Bronchial epithelial cell (primary cell): Measurements from ENCODE around the gene SLC23A1. TPM values are rescaled to one million over a fixed set of nuclear protein-coding genes. Genes with fewer than 3 reads are reported as not detected.
"Not testable (repeated sequence)": the region's sequence is repeated elsewhere in the genome, so short reads cannot be mapped to it uniquely, and the experiment has no call there.

Experiments
- DNase-seq: peaks from one replicate; pipeline ENCODE4 v3.0.0-alpha.2; 2010; ENCODE audit warnings: low read depth
- FAIRE-seq: peaks from 2 replicates; lab custom pipeline; 2011; peaks lifted over from hg19 to GRCh38; lab: Jason Lieb, UNC
- H3K27me3 ChIP-seq: 2 replicates; pipeline ENCODE4 v1.5.1; 2011; ENCODE audit warnings: low read length; ENCODE audit not compliant: control insufficient read depth, insufficient read depth
- H3K36me3 ChIP-seq: 2 replicates; pipeline ENCODE4 v1.5.1; 2011; ENCODE audit warnings: low read length; ENCODE audit not compliant: control insufficient read depth, insufficient read depth
- H3K4me3 ChIP-seq: 2 replicates; pipeline ENCODE4 v1.5.1; 2011; ENCODE audit warnings: mild to moderate bottlenecking, low read depth, low read length, control low read depth
- total RNA-seq: library from RNA; depleted of rRNA; stranded (reverse); fragments of >200 nt; gene quantifications from 2 replicates; pipeline ENCODE4 v1.2.1, GENCODE V29; 2014
- TF ChIP-seq, protein P1 (sequence below): IDR thresholded peaks from 2 replicates; pipeline ENCODE4 v1.5.1; 2011; ENCODE audit warnings: mild to moderate bottlenecking, moderate library complexity, low read length, control low read depth, inconsistent platforms; ENCODE audit not compliant: insufficient read depth, severe bottlenecking

SLC23A1 gene
- total RNA-seq, 1 donor from 2014 or later, result not detected

DNA sequence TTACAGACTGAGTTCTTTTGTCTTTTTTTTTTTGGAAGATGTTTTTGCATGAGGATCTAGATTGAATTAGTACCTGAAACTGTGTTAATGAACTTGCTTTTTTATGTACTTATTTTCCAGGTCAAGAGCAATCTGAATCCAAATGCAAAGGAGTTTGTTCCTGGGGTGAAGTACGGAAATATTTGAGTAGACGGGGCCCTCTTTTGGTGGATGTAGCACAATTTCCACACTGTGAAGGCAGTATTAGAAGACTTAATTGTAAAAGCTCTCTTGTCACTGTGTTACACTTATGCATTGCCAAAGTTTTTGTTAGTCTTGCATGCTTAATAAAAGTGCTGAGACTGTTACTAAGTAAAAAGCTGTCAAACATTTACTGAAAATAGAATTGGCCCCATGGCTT is 14.5 kb downstream of the SLC23A1 start:
- FAIRE-seq, result no peak
- no peak overlapping the region for H3K4me3 ChIP-seq
- H3K27me3 ChIP-seq, result no peaks in the 10 kb centered on the region
- peaks cover 11% of the 10 kb centered on the region for H3K36me3 ChIP-seq
- DNase-seq, result no peak
- TF ChIP-seq, protein P1, sequence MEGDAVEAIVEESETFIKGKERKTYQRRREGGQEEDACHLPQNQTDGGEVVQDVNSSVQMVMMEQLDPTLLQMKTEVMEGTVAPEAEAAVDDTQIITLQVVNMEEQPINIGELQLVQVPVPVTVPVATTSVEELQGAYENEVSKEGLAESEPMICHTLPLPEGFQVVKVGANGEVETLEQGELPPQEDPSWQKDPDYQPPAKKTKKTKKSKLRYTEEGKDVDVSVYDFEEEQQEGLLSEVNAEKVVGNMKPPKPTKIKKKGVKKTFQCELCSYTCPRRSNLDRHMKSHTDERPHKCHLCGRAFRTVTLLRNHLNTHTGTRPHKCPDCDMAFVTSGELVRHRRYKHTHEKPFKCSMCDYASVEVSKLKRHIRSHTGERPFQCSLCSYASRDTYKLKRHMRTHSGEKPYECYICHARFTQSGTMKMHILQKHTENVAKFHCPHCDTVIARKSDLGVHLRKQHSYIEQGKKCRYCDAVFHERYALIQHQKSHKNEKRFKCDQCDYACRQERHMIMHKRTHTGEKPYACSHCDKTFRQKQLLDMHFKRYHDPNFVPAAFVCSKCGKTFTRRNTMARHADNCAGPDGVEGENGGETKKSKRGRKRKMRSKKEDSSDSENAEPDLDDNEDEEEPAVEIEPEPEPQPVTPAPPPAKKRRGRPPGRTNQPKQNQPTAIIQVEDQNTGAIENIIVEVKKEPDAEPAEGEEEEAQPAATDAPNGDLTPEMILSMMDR, result no peak

DNA sequence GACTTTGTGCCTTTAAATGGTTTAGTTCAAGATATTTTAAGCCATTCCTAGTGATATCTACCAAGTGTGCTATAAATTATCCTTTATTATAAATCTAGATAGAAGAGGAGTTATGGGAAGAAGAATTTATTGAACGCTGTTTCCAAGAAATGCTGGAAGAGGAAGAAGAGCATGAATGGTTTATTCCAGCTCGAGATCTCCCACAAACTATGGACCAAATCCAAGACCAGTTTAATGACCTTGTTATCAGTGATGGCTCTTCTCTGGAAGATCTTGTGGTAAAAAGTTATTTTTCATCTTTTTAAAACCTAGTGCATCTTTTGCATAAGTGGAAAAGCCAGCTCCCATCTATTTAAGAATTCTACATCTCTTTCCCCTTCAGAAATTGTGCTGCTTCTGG is 18.6 kb downstream of the SLC23A1 start:
- TF ChIP-seq, protein P1, result no peak
- DNase-seq (no peak), FAIRE-seq (no peak)
- Histone ChIP-seq H3K4me3 (no peak overlapping the region), H3K36me3 (peaks cover 13% of the 10 kb centered on the region), H3K27me3 (no peaks in the 10 kb centered on the region)

DNA sequence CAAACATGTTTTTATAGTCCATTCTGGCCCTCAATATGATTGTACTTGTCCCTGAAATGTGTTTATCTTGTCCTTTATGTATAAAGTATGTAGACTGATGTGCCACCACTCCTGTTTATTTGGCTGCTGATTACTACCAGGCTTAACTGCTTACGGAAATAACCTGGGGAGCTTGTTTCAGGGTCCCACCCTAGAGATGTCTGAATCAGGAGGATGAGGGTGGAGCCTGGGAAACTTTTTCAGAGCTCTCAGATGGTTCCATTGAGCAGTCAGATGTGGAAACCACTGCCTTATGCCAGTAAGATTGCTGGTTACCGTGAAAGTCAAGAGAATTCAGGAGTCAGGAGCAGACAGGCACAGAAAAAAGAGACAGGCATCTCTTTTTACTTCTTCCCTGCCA is 19.2 kb downstream of the SLC23A1 start:
- peaks cover 13% of the 10 kb centered on the region for H3K36me3 ChIP-seq

DNA sequence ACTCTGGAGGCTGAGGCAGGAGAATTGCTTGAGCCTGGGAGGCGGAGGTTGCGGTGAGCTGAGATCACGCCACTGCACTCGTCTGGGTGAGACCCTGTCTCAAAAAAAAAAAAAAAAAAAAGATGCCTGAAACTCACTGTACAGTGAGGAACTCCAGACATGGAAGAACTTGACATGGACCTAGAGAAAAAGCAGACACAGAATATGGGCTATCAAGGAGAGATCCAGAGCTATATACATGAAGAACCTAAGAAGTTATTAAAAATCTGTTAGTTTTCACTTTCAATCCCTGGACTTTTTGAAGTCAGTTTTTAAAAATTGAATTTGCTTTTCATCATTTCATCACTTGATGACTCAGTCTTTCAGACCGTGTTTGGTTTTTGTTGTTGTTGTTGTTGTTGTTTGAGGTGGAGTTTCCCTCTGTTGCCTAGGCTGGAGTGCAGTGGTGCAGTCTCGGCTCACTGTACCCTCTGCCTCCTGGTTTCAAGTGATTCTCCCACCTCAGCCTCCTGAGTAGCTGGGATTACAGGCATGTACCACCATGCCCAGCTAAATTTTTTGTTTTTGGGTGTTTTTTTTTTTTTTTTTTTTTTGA is 21.2 kb downstream of the SLC23A1 start:
- no peak overlapping the region for H3K4me3 ChIP-seq
- H3K27me3 ChIP-seq, result no peaks in the 10 kb centered on the region
- DNase-seq (no peak), FAIRE-seq (no peak)
- H3K36me3 ChIP-seq, result peaks cover 11% of the 10 kb centered on the region
- TF ChIP-seq, protein P1, result no peak

More for the DNA sequence above, 19.2 kb downstream of the SLC23A1 start:
- TF ChIP-seq, protein P1, result no peak
- H3K27me3 ChIP-seq, result no peaks in the 10 kb centered on the region
- FAIRE-seq, result no peak
- H3K4me3 ChIP-seq, result no peak overlapping the region
- no peak for DNase-seq

DNA sequence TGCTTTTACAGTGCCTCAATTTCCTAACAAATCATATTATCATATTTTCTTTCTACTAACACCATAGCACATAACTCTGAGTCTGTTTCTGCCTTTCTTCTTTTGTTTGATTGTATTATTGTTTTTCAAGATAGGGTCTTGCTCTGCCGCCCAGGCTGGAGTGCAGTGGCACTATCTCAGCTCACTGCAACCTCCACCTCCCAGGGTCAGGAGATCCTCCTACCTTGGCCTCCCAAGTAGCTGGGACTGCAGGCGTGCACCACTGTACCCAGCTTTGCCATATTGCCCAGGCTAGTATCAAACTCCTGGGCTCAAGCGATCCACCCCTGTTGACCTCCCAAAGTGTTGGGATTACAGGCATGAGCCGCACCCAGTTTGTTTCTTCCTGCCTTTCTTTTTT is 22.7 kb downstream of the SLC23A1 start:
- no peak for FAIRE-seq
- no peak for DNase-seq
- TF ChIP-seq, protein P1, result no peak
- no peaks in the 10 kb centered on the region for H3K27me3 ChIP-seq
- H3K4me3 ChIP-seq, result no peak overlapping the region
- H3K36me3 ChIP-seq, result peaks cover 8% of the 10 kb centered on the region

DNA sequence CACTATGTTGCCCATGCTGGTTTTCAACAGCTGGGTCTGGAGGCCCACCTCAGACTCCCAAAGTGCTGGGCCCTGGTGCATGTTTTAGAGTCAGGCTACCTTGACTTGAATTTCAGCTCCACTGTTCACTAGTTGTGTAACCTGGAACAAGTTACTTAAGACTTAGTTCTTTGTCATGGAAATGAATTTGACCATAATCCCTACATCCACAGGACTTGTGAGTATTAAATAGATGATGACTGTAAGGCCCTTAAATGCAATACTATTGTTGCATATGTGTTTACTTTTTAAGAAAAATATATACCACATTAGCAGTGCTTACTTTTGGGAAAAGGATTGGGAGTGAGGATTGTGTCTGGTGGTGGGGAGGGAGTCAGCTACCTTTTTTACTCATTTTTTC is 25.0 kb downstream of the SLC23A1 start:
- Histone ChIP-seq H3K4me3 (no peak overlapping the region), H3K27me3 (no peaks in the 10 kb centered on the region), H3K36me3 (no peaks in the 10 kb centered on the region)
- no peak for DNase-seq
- TF ChIP-seq, protein P1, result no peak
- FAIRE-seq, result no peak

DNA sequence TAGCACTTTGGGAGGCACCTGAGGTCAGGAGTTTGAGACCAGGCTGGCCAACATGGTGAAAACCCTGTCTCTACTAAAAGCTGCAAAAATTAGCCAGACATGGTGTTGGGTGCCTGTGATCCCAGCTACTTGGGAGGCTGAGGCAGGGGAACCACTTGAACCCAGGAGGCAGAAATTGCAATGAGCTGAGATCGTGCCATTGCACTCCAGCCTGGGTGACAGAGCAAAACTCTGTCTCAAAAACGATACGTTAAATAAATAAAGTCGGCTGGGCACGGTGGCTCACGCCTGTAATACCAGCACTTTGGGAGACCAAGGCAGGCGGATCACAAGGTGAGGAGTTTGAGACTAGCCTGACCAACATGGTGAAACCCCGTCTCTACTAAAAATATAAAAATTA is 27.2 kb downstream of the SLC23A1 start:
- H3K27me3 ChIP-seq, H3K36me3 ChIP-seq, DNase-seq, FAIRE-seq, H3K4me3 ChIP-seq: not testable (repeated sequence)
